ENCODE measurements around the gene ATP8A1. TPM values are rescaled to one million over a fixed set of nuclear protein-coding genes. Genes with fewer than 3 reads are reported as not detected.

ATP8A1 gene
- total RNA-seq, 1 donor from 2014 or later: 4.3 TPM

GRCh38 chr4:42560467-42560861 lies 96.4 kb downstream of the ATP8A1 start:
- no peak for DNase-seq (ENCODE audit: low read depth)
- no peak for TF ChIP-seq CTCF (conservative IDR thresholded peaks at IDR 0.05; ENCODE audit: low read depth, low read length)
- H3K4me3 ChIP-seq (ENCODE audit: low read depth, low read length): no peak overlapping the region

GRCh38 chr4:42558156-42558555 lies 98.7 kb downstream of the ATP8A1 start:
- TF ChIP-seq CTCF (conservative IDR thresholded peaks at IDR 0.05; ENCODE audit: low read depth, low read length): no peak
- DNase-seq (ENCODE audit: low read depth): no peak
- H3K4me3 ChIP-seq (ENCODE audit: low read depth, low read length): no peak overlapping the region

GRCh38 chr4:42555828-42556227 lies 101.1 kb downstream of the ATP8A1 start:
- TF ChIP-seq CTCF (conservative IDR thresholded peaks at IDR 0.05; ENCODE audit: low read depth, low read length): no peak
- no peak for DNase-seq (ENCODE audit: low read depth)
- no peak overlapping the region for H3K4me3 ChIP-seq (ENCODE audit: low read depth, low read length)

- no peak for DNase-seq (ENCODE audit: low read depth)
- no peak for TF ChIP-seq CTCF (conservative IDR thresholded peaks at IDR 0.05; ENCODE audit: low read depth, low read length)
- H3K4me3 ChIP-seq (ENCODE audit: low read depth, low read length): no peak overlapping the region
Observed at GRCh38 chr4:42554072-42554471, 102.8 kb downstream of the ATP8A1 start.

GRCh38 chr4:42549896-42550295 lies 107.0 kb downstream of the ATP8A1 start:
- DNase-seq (ENCODE audit: low read depth): no peak
- TF ChIP-seq CTCF (conservative IDR thresholded peaks at IDR 0.05; ENCODE audit: low read depth, low read length): no peak
- H3K4me3 ChIP-seq (ENCODE audit: low read depth, low read length): no peak overlapping the region

- TF ChIP-seq CTCF (conservative IDR thresholded peaks at IDR 0.05; ENCODE audit: low read depth, low read length): no peak
- DNase-seq (ENCODE audit: low read depth): no peak
- H3K4me3 ChIP-seq (ENCODE audit: low read depth, low read length): no peak overlapping the region
Observed at GRCh38 chr4:42547805-42548204, 109.1 kb downstream of the ATP8A1 start.

GRCh38 chr4:42543762-42544161 lies 113.1 kb downstream of the ATP8A1 start:
- no peak for DNase-seq (ENCODE audit: low read depth)
- no peak for TF ChIP-seq CTCF (conservative IDR thresholded peaks at IDR 0.05; ENCODE audit: low read depth, low read length)
- no peak overlapping the region for H3K4me3 ChIP-seq (ENCODE audit: low read depth, low read length)
